Cardiac muscle cell (in vitro differentiated cells and primary cell): ENCODE data around the gene NCSTN. TPM values are rescaled to one million over a fixed set of nuclear protein-coding genes. Genes with fewer than 3 reads are reported as not detected.

ENCODE experiments used
- DNase-seq, 2 donors: peaks; one replicate each; pipeline versions ENCODE4 v3.0.0 to v3.0.0-alpha.2; 2010 to 2017; ENCODE audit warnings: low read depth in 1 of 2, low spot score in 1 of 2
- H3K27ac ChIP-seq: fragments of 200-600 bp; sonication (generic); 2 replicates; pipeline ENCODE4 v1.5.1; 2016
- H3K27me3 ChIP-seq: fragments of 200-600 bp; sonication (generic); 2 replicates; pipeline ENCODE4 v1.6.0; 2016; ENCODE audit warnings: control low read depth
- H3K36me3 ChIP-seq: fragments of 200-600 bp; sonication (generic); 2 replicates; pipeline ENCODE4 v1.5.1; 2016; ENCODE audit warnings: control low read depth
- H3K4me1 ChIP-seq: fragments of 200-600 bp; sonication (generic); 2 replicates; pipeline ENCODE4 v1.8.1; 2017; ENCODE audit warnings: low read depth, mild to moderate bottlenecking, mixed run types
- H3K4me3 ChIP-seq: fragments of 200-600 bp; sonication (generic); 2 replicates; pipeline ENCODE4 v1.5.1; 2016; ENCODE audit warnings: mild to moderate bottlenecking
- H3K9me3 ChIP-seq: fragments of 200-600 bp; sonication (generic); 2 replicates; pipeline ENCODE4 v1.5.1; 2017; ENCODE audit warnings: low read depth, mild to moderate bottlenecking, control low read depth
- CTCF ChIP-seq: IDR thresholded peaks from 2 replicates; pipeline ENCODE4 v1.5.1; 2012; ENCODE audit warnings: low read depth, mild to moderate bottlenecking, low read length
- polyA plus RNA-seq: library from polyadenylated mRNA; unstranded; fragments of >200 nt; fragmentation: Nextera tagmentation; extraction: Ambion mirVana; gene quantifications from 2 replicates; pipeline ENCODE4 v1.2.1, GENCODE V29; 2016
- total RNA-seq: library from RNA; depleted of rRNA; stranded (reverse); fragments of >200 nt; gene quantifications from 2 replicates; pipeline ENCODE4 v1.2.3, GENCODE V29; 2016

NCSTN gene
- total and polyA plus RNA-seq, 2 experiments from 2014 or later = 55.4 to 113 TPM

GRCh38 chr1:160308451-160309184 lies 34.6 kb upstream of the NCSTN start:
- Histone ChIP-seq H3K9me3 (no peaks in the 10 kb centered on the region), H3K4me3 (no peak overlapping the region), H3K27me3 (no peaks in the 10 kb centered on the region), H3K4me1 (no peaks in the 10 kb centered on the region), H3K36me3 (peaks cover 83% of the 10 kb centered on the region), H3K27ac (no peak overlapping the region)
- no peak for DNase-seq
- no peak for TF ChIP-seq CTCF

GRCh38 chr1:160309185-160309557 lies 34.0 kb upstream of the NCSTN start:
- no peak for TF ChIP-seq CTCF
- no peaks in the 10 kb centered on the region for H3K27me3 ChIP-seq
- no peak overlapping the region for H3K4me3 ChIP-seq
- no peaks in the 10 kb centered on the region for H3K4me1 ChIP-seq
- peak in 1 of 2 donors; percentile 20 for DNase-seq
- no peak overlapping the region for H3K27ac ChIP-seq
- no peaks in the 10 kb centered on the region for H3K9me3 ChIP-seq
- peaks cover 88% of the 10 kb centered on the region for H3K36me3 ChIP-seq

GRCh38 chr1:160309571-160309970 lies 33.6 kb upstream of the NCSTN start:
- no peak for TF ChIP-seq CTCF
- H3K4me3 ChIP-seq = no peak overlapping the region
- peaks cover 90% of the 10 kb centered on the region for H3K36me3 ChIP-seq
- H3K4me1 ChIP-seq = no peaks in the 10 kb centered on the region
- DNase-seq = no peak
- H3K27me3 ChIP-seq = no peaks in the 10 kb centered on the region
- H3K27ac ChIP-seq = no peak overlapping the region
- H3K9me3 ChIP-seq = no peaks in the 10 kb centered on the region

GRCh38 chr1:160315359-160315758 lies 27.8 kb upstream of the NCSTN start:
- H3K4me1 ChIP-seq = no peaks in the 10 kb centered on the region
- TF ChIP-seq CTCF = no peak
- H3K4me3 ChIP-seq = no peak overlapping the region
- no peak for DNase-seq
- H3K36me3 ChIP-seq = peaks cover 68% of the 10 kb centered on the region
- no peaks in the 10 kb centered on the region for H3K9me3 ChIP-seq
- no peaks in the 10 kb centered on the region for H3K27me3 ChIP-seq
- no peak overlapping the region for H3K27ac ChIP-seq

GRCh38 chr1:160322831-160323230 lies 20.4 kb upstream of the NCSTN start:
- Histone ChIP-seq H3K27ac (no peak overlapping the region), H3K4me1 (no peaks in the 10 kb centered on the region), H3K9me3 (no peaks in the 10 kb centered on the region), H3K36me3 (peaks cover 36% of the 10 kb centered on the region), H3K27me3 (no peaks in the 10 kb centered on the region), H3K4me3 (no peak overlapping the region)
- no peak for DNase-seq
- no peak for TF ChIP-seq CTCF

- Histone ChIP-seq H3K4me1 (no peaks in the 10 kb centered on the region), H3K4me3 (no peak overlapping the region), H3K36me3 (peaks cover 52% of the 10 kb centered on the region), H3K9me3 (no peaks in the 10 kb centered on the region), H3K27ac (no peak overlapping the region), H3K27me3 (no peaks in the 10 kb centered on the region)
- DNase-seq = no peak
- no peak for TF ChIP-seq CTCF
Observed at GRCh38 chr1:160325252-160325651, 17.9 kb upstream of the NCSTN start.
